Hepatocyte (in vitro differentiated cells): ENCODE results near the gene SDC4. TPM values are rescaled to one million over a fixed set of nuclear protein-coding genes. Genes with fewer than 3 reads are reported as not detected.

Experiments
- DNase-seq: peaks from one replicate; pipeline ENCODE4 v3.0.0-alpha.2; 2016; ENCODE audit warnings: low spot score
- H2AFZ ChIP-seq: fragments of 200-600 bp; sonication (generic); 2 replicates; pipeline ENCODE4 v1.6.0; 2016; ENCODE audit warnings: antibody characterized with exemption, mild to moderate bottlenecking
- H3K27ac ChIP-seq: fragments of 200-600 bp; sonication (generic); 2 replicates; pipeline ENCODE4 v1.5.1; 2016; ENCODE audit warnings: mild to moderate bottlenecking
- H3K27me3 ChIP-seq: fragments of 200-600 bp; sonication (generic); 2 replicates; pipeline ENCODE4 v1.6.1; 2016
- H3K36me3 ChIP-seq: fragments of 200-600 bp; sonication (generic); replicated peaks from 2 replicates; pipeline ENCODE4 v1.5.1; 2016; ENCODE audit warnings: low read depth; ENCODE audit not compliant: insufficient read depth
- H3K4me1 ChIP-seq: fragments of 200-600 bp; sonication (generic); 2 replicates; pipeline ENCODE4 v1.5.1; 2016; ENCODE audit warnings: mild to moderate bottlenecking, moderate library complexity; ENCODE audit not compliant: insufficient read depth
- H3K4me2 ChIP-seq: fragments of 200-600 bp; sonication (generic); 2 replicates; pipeline ENCODE4 v1.6.0; 2016
- H3K4me3 ChIP-seq: fragments of 200-600 bp; sonication (generic); 2 replicates; pipeline ENCODE4 v1.5.1; 2016; ENCODE audit warnings: mild to moderate bottlenecking
- H3K79me2 ChIP-seq: fragments of 200-600 bp; sonication (generic); 2 replicates; pipeline ENCODE4 v1.6.0; 2017; ENCODE audit warnings: mild to moderate bottlenecking
- H3K9me2 ChIP-seq: fragments of 200-600 bp; sonication (generic); replicated peaks from 2 replicates; pipeline ENCODE4 v1.6.0; 2017; ENCODE audit warnings: mild to moderate bottlenecking; ENCODE audit not compliant: insufficient read depth
- H3K9me3 ChIP-seq: fragments of 200-600 bp; sonication (generic); 2 replicates; pipeline ENCODE4 v1.5.1; 2016; ENCODE audit warnings: low read depth, mild to moderate bottlenecking
- H4K20me1 ChIP-seq: fragments of 200-600 bp; sonication (generic); 2 replicates; pipeline ENCODE4 v1.6.0; 2016; ENCODE audit warnings: mild to moderate bottlenecking; ENCODE audit not compliant: insufficient read depth, poor library complexity, severe bottlenecking
- CTCF ChIP-seq: fragments of 200-600 bp; sonication (generic); IDR thresholded peaks from 2 replicates; pipeline ENCODE4 v1.5.1; 2016; ENCODE audit warnings: antibody characterized with exemption, mild to moderate bottlenecking; ENCODE audit not compliant: poor library complexity
- EZH2 ChIP-seq: fragments of 200-600 bp; sonication (generic); IDR thresholded peaks from 2 replicates; pipeline ENCODE4 v1.6.1; 2016; ENCODE audit warnings: antibody characterized with exemption, mild to moderate bottlenecking, borderline replicate concordance
- EZH2phosphoT487 ChIP-seq: fragments of 200-600 bp; sonication (generic); IDR thresholded peaks from one replicate; pipeline ENCODE4 v1.6.1; 2018; ENCODE audit warnings: antibody characterized with exemption, mild to moderate bottlenecking, low read depth, moderate library complexity; ENCODE audit not compliant: unreplicated experiment, severe bottlenecking
- WGBS: methylation state at CpG from one replicate; pipeline ENCODE4 v1.1.6; 2016; ENCODE audit warnings: low lambda C conversion rate; ENCODE audit errors: missing lambda C conversion rate; 5-methylcytosine and 5-hydroxymethylcytosine counted together
- polyA plus RNA-seq: library from polyadenylated mRNA; unstranded; fragments of >200 nt; fragmentation: Nextera tagmentation; extraction: Ambion mirVana; gene quantifications from 2 replicates; pipeline ENCODE4 v1.2.1, GENCODE V29; 2016
- total RNA-seq: library from RNA; depleted of rRNA; stranded (reverse); fragments of >200 nt; gene quantifications from 2 replicates; pipeline ENCODE4 v1.2.3, GENCODE V29; 2014

SDC4 gene
- total and polyA plus RNA-seq, 2 experiments from 2014 or later, result 178 to 191 TPM

- Histone ChIP-seq H3K9me3 (no peaks in the 10 kb centered on the region), H3K27ac (no peak overlapping the region), H3K36me3 (no peaks in the 10 kb centered on the region), H3K4me1 (peaks cover 8% of the 10 kb centered on the region), H3K79me2 (no peaks in the 10 kb centered on the region), H3K9me2 (no peaks in the 10 kb centered on the region), H3K27me3 (no peaks in the 10 kb centered on the region), H2AFZ (no peak overlapping the region), H4K20me1 (no peaks in the 10 kb centered on the region), H3K4me3 (no peak overlapping the region), H3K4me2 (no peak overlapping the region)
- TF ChIP-seq CTCF, result no peak
- TF ChIP-seq EZH2, result no peak
- TF ChIP-seq EZH2phosphoT487, result no peak
- 69% methylated on average over 11 of the region's 11 CpGs for WGBS
- no peak for DNase-seq
Observed at GRCh38 chr20:45377269-45377668, 29.0 kb upstream of the SDC4 start.

- no peak for DNase-seq
- H3K79me2 ChIP-seq, result no peaks in the 10 kb centered on the region
- no peaks in the 10 kb centered on the region for H4K20me1 ChIP-seq
- no peaks in the 10 kb centered on the region for H3K9me3 ChIP-seq
- no peaks in the 10 kb centered on the region for H3K36me3 ChIP-seq
- H3K4me3 ChIP-seq, result no peak overlapping the region
- H2AFZ ChIP-seq, result no peak overlapping the region
- no peak overlapping the region for H3K4me2 ChIP-seq
- H3K27me3 ChIP-seq, result no peaks in the 10 kb centered on the region
- TF ChIP-seq CTCF (no peak), EZH2phosphoT487 (no peak), EZH2 (no peak)
- no peaks in the 10 kb centered on the region for H3K9me2 ChIP-seq
- 98% methylated on average over 14 of the region's 14 CpGs for WGBS
- H3K4me1 ChIP-seq, result peaks cover 8% of the 10 kb centered on the region
- H3K27ac ChIP-seq, result no peak overlapping the region
Observed at GRCh38 chr20:45374966-45375365, 26.7 kb upstream of the SDC4 start.

GRCh38 chr20:45374101-45374467 lies 25.9 kb upstream of the SDC4 start:
- Histone ChIP-seq H4K20me1 (no peaks in the 10 kb centered on the region), H3K79me2 (no peaks in the 10 kb centered on the region), H3K4me1 (peaks cover 8% of the 10 kb centered on the region), H3K36me3 (no peaks in the 10 kb centered on the region), H3K9me2 (no peaks in the 10 kb centered on the region), H3K27me3 (no peaks in the 10 kb centered on the region), H3K27ac (no peak overlapping the region), H3K9me3 (no peaks in the 10 kb centered on the region), H2AFZ (no peak overlapping the region), H3K4me2 (peak overlapping the region; percentile 92), H3K4me3 (no peak overlapping the region)
- DNase-seq, result no peak
- no peak for TF ChIP-seq EZH2phosphoT487
- no peak for TF ChIP-seq CTCF
- 66% methylated on average over 9 of the region's 9 CpGs for whole genome bisulfite sequencing

GRCh38 chr20:45373353-45374100 lies 25.3 kb upstream of the SDC4 start:
- 13% methylated on average over 35 of the region's 38 CpGs for WGBS
- peak; percentile 91 for DNase-seq
- H4K20me1 ChIP-seq, result no peaks in the 10 kb centered on the region
- peaks cover 8% of the 10 kb centered on the region for H3K4me1 ChIP-seq
- no peaks in the 10 kb centered on the region for H3K27me3 ChIP-seq
- H3K27ac ChIP-seq, result peak overlapping the region; percentile 61
- H3K9me2 ChIP-seq, result no peaks in the 10 kb centered on the region
- H3K9me3 ChIP-seq, result no peaks in the 10 kb centered on the region
- peak overlapping the region; percentile 7 for H3K4me3 ChIP-seq
- peak; percentile 86 for TF ChIP-seq CTCF
- no peak for TF ChIP-seq EZH2
- no peak for TF ChIP-seq EZH2phosphoT487
- peak overlapping the region; percentile 92 for H3K4me2 ChIP-seq
- no peaks in the 10 kb centered on the region for H3K79me2 ChIP-seq
- H2AFZ ChIP-seq, result peak overlapping the region; percentile 20
- H3K36me3 ChIP-seq, result no peaks in the 10 kb centered on the region
